Fibroblast of the aortic adventitia (primary cell): ENCODE measurements around the gene PDLIM1. TPM values are rescaled to one million over a fixed set of nuclear protein-coding genes. Genes with fewer than 3 reads are reported as not detected.

Source experiments
- DNase-seq: peaks from one replicate; pipeline ENCODE4 v3.0.0-alpha.2; 2010; ENCODE audit warnings: low read depth
- H3K4me3 ChIP-seq: 2 replicates; pipeline ENCODE4 v1.5.1; 2011; ENCODE audit warnings: low read depth, mild to moderate bottlenecking, control low read depth, low read length, moderate library complexity
- total RNA-seq: library from RNA; depleted of rRNA; stranded (reverse); fragments of >200 nt; gene quantifications from 2 replicates; pipeline ENCODE4 v1.2.3, GENCODE V29; 2012; ENCODE audit warnings: low replicate concordance
- TF ChIP-seq, protein P1 (sequence below): IDR thresholded peaks from 2 replicates; pipeline ENCODE4 v1.5.1; 2011; ENCODE audit warnings: mild to moderate bottlenecking, low read length, control low read depth, inconsistent platforms; ENCODE audit not compliant: insufficient read depth

PDLIM1 gene
- total RNA-seq, 1 donor = 13.5 TPM

GRCh38 chr10:95193944-95194343, 96.9 kb downstream of the PDLIM1 start, which contains the start of gene ACSM6:
Gene ACSM6, plus strand, starts transcription at chr10:95194238. Its CDS starts 248 bp downstream, at chr10:95194486.
- no peak for DNase-seq
- H3K4me3 ChIP-seq = no peak within 1 kb of the TSS
- TF ChIP-seq, protein P1, sequence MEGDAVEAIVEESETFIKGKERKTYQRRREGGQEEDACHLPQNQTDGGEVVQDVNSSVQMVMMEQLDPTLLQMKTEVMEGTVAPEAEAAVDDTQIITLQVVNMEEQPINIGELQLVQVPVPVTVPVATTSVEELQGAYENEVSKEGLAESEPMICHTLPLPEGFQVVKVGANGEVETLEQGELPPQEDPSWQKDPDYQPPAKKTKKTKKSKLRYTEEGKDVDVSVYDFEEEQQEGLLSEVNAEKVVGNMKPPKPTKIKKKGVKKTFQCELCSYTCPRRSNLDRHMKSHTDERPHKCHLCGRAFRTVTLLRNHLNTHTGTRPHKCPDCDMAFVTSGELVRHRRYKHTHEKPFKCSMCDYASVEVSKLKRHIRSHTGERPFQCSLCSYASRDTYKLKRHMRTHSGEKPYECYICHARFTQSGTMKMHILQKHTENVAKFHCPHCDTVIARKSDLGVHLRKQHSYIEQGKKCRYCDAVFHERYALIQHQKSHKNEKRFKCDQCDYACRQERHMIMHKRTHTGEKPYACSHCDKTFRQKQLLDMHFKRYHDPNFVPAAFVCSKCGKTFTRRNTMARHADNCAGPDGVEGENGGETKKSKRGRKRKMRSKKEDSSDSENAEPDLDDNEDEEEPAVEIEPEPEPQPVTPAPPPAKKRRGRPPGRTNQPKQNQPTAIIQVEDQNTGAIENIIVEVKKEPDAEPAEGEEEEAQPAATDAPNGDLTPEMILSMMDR = no peak

- TF ChIP-seq, protein P1 = no peak
- no peak overlapping the region for H3K4me3 ChIP-seq
- no peak for DNase-seq
Measured at GRCh38 chr10:95188593-95188992, 102.2 kb downstream of the PDLIM1 start.

GRCh38 chr10:95187617-95188016, 103.2 kb downstream of the PDLIM1 start:
- TF ChIP-seq, protein P1 = no peak
- H3K4me3 ChIP-seq = no peak overlapping the region
- DNase-seq = no peak

Other genes with a start within 250 kb of the PDLIM1 start
- not detected in 2 replicates for gene CYP2C8, start 221.5 kb downstream of the PDLIM1 start, total RNA-seq
- not detected in 2 replicates for gene ACSM6, start 96.8 kb downstream of the PDLIM1 start, total RNA-seq